Coronary artery (tissue), 2 donors: ENCODE measurements around the gene FEZ2.

Experiments
- DNase-seq: peaks from one replicate; pipeline ENCODE4 v3.0.0-alpha.2; 2017; ENCODE audit warnings: low spot score
- H3K27ac ChIP-seq, 2 donors: fragments of 200-600 bp; sonication (generic); one replicate each; pipeline ENCODE4 v1.5.1; 2016 to 2019
- H3K4me3 ChIP-seq: fragments of 200-600 bp; sonication (generic); 2 replicates; pipeline ENCODE4 v1.5.1; 2016; ENCODE audit warnings: mild to moderate bottlenecking, moderate library complexity
- CTCF ChIP-seq: fragments of 200-600 bp; sonication (generic); IDR thresholded peaks from one replicate; pipeline ENCODE4 v1.5.1; 2019; ENCODE audit warnings: antibody characterized with exemption

The FEZ2 gene

DNA sequence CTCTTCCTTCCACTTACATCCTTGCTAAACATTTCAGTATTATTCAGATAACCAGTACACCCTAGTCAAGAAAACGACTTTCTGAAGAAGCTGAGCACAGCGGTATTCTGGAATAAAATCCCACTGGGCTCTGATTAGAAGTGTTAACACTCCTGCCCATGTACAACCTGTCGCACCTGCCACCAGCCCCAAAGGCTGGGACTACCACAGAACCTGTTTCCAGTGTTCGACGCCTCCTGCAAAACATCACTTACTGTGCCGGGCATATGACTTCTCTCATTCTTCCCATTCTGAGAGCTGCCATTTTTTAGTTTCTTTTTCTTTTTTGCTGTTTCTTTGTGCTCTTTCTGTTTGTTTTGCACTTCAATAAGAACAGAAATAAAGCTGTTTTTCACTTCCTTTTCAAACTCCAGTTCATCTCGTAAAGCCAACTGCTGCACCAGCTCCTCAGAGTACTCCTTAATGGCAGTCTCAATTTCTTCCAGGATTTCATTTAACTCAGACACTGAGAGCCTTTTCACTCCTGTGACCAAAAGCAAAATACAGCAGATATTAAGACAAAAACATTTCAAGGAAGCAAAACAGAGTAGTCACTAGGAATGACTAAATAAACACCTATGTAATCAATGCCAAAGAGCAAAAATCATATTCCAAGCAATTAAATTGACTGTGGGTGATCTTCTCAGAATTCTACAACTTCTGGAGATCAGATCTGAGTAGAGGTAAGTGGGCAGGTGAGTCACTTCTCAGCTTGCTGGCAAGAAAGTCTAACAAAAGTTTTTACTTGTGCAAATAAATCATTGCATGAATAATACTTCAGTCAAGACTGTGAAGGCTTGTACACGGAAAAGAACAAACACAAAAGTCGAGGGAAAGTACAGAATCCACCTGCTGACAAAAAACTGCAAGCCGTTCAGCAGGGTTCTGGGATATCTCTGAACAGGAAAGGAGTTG is 19.3 kb downstream of the FEZ2 start:
- H3K27ac ChIP-seq: no peak overlapping the region
- no peak for TF ChIP-seq CTCF
- DNase-seq: no peak
- no peak overlapping the region for H3K4me3 ChIP-seq

DNA sequence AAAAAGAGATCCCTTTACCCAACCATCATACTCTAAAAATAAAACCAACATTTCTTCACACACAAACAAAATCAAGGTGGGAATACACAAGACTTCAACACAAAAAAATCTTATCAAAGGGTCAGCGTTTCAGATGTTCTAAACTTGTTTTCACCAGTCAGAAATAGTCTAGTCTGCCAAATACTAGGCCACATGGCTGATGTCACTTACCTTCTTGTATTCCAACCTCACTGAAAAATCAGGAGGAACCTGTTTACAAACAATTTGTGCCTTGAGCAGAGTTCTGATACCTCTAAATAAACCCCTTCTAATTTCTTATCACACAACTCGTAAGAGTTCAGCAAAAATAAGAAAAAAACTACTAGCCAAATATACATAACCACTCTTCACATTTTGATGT is 20.1 kb downstream of the FEZ2 start:
- H3K4me3 ChIP-seq: no peak overlapping the region
- no peak overlapping the region for H3K27ac ChIP-seq
- DNase-seq: no peak
- no peak for TF ChIP-seq CTCF

GRCh38 chr2:36574560-36574959 is 23.4 kb downstream of the FEZ2 start:
- Histone ChIP-seq H3K27ac (no peak overlapping the region), H3K4me3 (no peak overlapping the region)
- no peak for DNase-seq
- no peak for TF ChIP-seq CTCF

DNA sequence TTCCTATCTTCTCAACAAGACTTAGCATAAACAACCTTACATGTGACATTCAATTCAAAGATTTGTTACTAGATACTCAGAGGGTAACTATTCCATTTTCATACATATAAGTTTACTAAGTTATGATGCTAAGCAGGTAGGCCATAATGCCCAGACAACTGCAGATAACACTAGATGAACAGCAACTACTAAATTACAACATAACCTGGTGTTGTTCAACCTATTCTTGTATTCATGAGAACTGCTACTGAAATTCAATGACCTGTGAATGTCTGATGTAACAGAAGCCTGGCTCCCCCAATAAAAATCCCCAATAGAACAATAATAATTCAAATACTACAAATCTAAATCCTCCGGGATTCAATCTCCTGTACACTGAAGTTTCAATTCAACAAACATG is 24.8 kb downstream of the FEZ2 start:
- no peak overlapping the region for H3K27ac ChIP-seq
- no peak for TF ChIP-seq CTCF
- H3K4me3 ChIP-seq: no peak overlapping the region
- DNase-seq: no peak

GRCh38 chr2:36572719-36573059 is 25.3 kb downstream of the FEZ2 start:
- Histone ChIP-seq H3K27ac (no peak overlapping the region), H3K4me3 (no peak overlapping the region)
- no peak for TF ChIP-seq CTCF
- no peak for DNase-seq

- DNase-seq: no peak
- TF ChIP-seq CTCF: no peak
- no peak overlapping the region for H3K27ac ChIP-seq
- H3K4me3 ChIP-seq: no peak overlapping the region
Measured at GRCh38 chr2:36572054-36572718, 25.8 kb downstream of the FEZ2 start.

- no peak for DNase-seq
- H3K27ac ChIP-seq: no peak overlapping the region
- H3K4me3 ChIP-seq: no peak overlapping the region
- TF ChIP-seq CTCF: no peak
Measured at GRCh38 chr2:36570416-36570815, 27.6 kb downstream of the FEZ2 start.
